ENCODE results near the gene AGXT.

The AGXT gene

GRCh38 chr2:240868286-240869108 lies at the start of gene AGXT:
TSS of gene AGXT (plus strand) at chr2:240868824. CDS start at chr2:240868866, 42 bp downstream.
- no peak for DNase-seq

GRCh38 chr2:240819126-240819857 lies 49.3 kb upstream of the AGXT start:
- DNase-seq = no peak

GRCh38 chr2:240819858-240820606 lies 48.6 kb upstream of the AGXT start, which contains the start of gene KIF1A:
TSS of gene KIF1A (minus strand) at chr2:240820219. CDS start at chr2:240797752, 22,467 bp downstream.
- peak; percentile 0 for DNase-seq

- DNase-seq = peak; percentile 1
Observed at GRCh38 chr2:240820607-240821428, 47.8 kb upstream of the AGXT start.

- no peak for DNase-seq
Observed at GRCh38 chr2:240821429-240821778, 47.2 kb upstream of the AGXT start.

- no peak for DNase-seq
Observed at GRCh38 chr2:240822280-240822847, 46.3 kb upstream of the AGXT start.

- DNase-seq = no peak
Observed at GRCh38 chr2:240823449-240824336, 44.9 kb upstream of the AGXT start.

GRCh38 chr2:240825476-240825875 lies 43.1 kb upstream of the AGXT start:
- DNase-seq = no peak

- no peak for DNase-seq
Observed at GRCh38 chr2:240831594-240832204, 36.9 kb upstream of the AGXT start.

- peak; percentile 27 for DNase-seq
Observed at GRCh38 chr2:240832205-240832727, 36.4 kb upstream of the AGXT start.

GRCh38 chr2:240832921-240833494 lies 35.6 kb upstream of the AGXT start:
- DNase-seq = no peak

- DNase-seq = no peak
Observed at GRCh38 chr2:240833724-240834285, 34.8 kb upstream of the AGXT start.

- no peak for DNase-seq
Observed at GRCh38 chr2:240834377-240834975, 34.1 kb upstream of the AGXT start.

- DNase-seq = no peak
Observed at GRCh38 chr2:240835528-240835927, 33.1 kb upstream of the AGXT start.

GRCh38 chr2:240836781-240837467 lies 31.7 kb upstream of the AGXT start:
- no peak for DNase-seq

GRCh38 chr2:240837621-240838020 lies 31.0 kb upstream of the AGXT start:
- DNase-seq = no peak

GRCh38 chr2:240839152-240840143 lies 29.2 kb upstream of the AGXT start:
- DNase-seq = no peak

Measured in NCI-H187 treated with DMSO at 0.1 percent for 48 hours (cell line).